Measurements from ENCODE around the gene WDSUB1. TPM values are rescaled to one million over a fixed set of nuclear protein-coding genes. Genes with fewer than 3 reads are reported as not detected.

WDSUB1 gene
- total RNA-seq, 1 donor from 2014 or later, result 16.5 TPM

- Histone ChIP-seq H3K4me1 (no peaks in the 10 kb centered on the region), H3K4me3 (no peak overlapping the region), H3K27me3 (ENCODE audit: low read depth) (no peaks in the 10 kb centered on the region), H3K36me3 (peaks cover 54% of the 10 kb centered on the region), H3K9me3 (no peaks in the 10 kb centered on the region), H3K27ac (no peak overlapping the region)
- DNase-seq (no peak), ATAC-seq (no peak)
- TF ChIP-seq, protein P1, sequence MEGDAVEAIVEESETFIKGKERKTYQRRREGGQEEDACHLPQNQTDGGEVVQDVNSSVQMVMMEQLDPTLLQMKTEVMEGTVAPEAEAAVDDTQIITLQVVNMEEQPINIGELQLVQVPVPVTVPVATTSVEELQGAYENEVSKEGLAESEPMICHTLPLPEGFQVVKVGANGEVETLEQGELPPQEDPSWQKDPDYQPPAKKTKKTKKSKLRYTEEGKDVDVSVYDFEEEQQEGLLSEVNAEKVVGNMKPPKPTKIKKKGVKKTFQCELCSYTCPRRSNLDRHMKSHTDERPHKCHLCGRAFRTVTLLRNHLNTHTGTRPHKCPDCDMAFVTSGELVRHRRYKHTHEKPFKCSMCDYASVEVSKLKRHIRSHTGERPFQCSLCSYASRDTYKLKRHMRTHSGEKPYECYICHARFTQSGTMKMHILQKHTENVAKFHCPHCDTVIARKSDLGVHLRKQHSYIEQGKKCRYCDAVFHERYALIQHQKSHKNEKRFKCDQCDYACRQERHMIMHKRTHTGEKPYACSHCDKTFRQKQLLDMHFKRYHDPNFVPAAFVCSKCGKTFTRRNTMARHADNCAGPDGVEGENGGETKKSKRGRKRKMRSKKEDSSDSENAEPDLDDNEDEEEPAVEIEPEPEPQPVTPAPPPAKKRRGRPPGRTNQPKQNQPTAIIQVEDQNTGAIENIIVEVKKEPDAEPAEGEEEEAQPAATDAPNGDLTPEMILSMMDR (IDR thresholded peaks at IDR 0.05), result no peak
- intact Hi-C loops (cut with DNase I), result no loop called here
These were observed 94.1 kb downstream of the WDSUB1 start for GRCh38 chr2:159192371-159192918.

- Histone ChIP-seq H3K27me3 (ENCODE audit: low read depth) (no peaks in the 10 kb centered on the region), H3K27ac (no peak overlapping the region), H3K4me3 (no peak overlapping the region), H3K36me3 (peaks cover 58% of the 10 kb centered on the region), H3K9me3 (no peaks in the 10 kb centered on the region), H3K4me1 (peaks cover 12% of the 10 kb centered on the region)
- ATAC-seq (no peak), DNase-seq (no peak)
- TF ChIP-seq, protein P1 (IDR thresholded peaks at IDR 0.05), result no peak
- intact Hi-C loops (cut with DNase I), result no loop called here
These were observed 98.1 kb downstream of the WDSUB1 start for GRCh38 chr2:159188449-159188848.

- Histone ChIP-seq H3K4me3 (no peak overlapping the region), H3K27me3 (ENCODE audit: low read depth) (no peaks in the 10 kb centered on the region), H3K4me1 (peaks cover 12% of the 10 kb centered on the region), H3K36me3 (peaks cover 64% of the 10 kb centered on the region), H3K27ac (no peak overlapping the region), H3K9me3 (no peaks in the 10 kb centered on the region)
- TF ChIP-seq, protein P1 (IDR thresholded peaks at IDR 0.05), result no peak
- DNase-seq (no peak), ATAC-seq (no peak)
- intact Hi-C loops (cut with DNase I), result no loop called here
These were observed 99.4 kb downstream of the WDSUB1 start for GRCh38 chr2:159187106-159187505.

DNA sequence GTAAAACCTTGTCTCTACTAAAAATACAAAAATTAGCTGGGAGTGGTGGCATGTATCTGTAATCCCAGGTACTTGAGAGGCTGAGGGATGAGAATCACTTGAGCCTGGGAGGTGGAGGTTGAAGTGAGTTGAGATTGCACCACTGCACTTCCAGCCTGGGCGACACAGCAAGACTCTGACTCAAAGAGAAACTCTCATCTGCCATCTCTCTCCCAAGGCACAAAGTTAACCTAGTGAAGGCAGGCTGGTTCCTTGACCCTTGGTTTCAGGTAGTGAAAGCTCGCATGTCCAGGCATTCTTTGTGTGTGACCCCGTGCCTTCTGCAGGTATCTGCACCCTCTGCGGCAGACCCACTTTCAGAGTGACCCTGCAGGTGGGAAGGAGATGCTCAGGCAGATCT, 100.0 kb downstream of the WDSUB1 start:
- Histone ChIP-seq H3K4me1 (peaks cover 12% of the 10 kb centered on the region), H3K27ac (no peak overlapping the region), H3K27me3 (ENCODE audit: low read depth) (no peaks in the 10 kb centered on the region), H3K9me3 (no peaks in the 10 kb centered on the region), H3K36me3 (peaks cover 69% of the 10 kb centered on the region), H3K4me3 (no peak overlapping the region)
- TF ChIP-seq, protein P1 (IDR thresholded peaks at IDR 0.05), result no peak
- intact Hi-C loops (cut with DNase I), result no loop called here
- ATAC-seq, result no peak
- no peak for DNase-seq

Small RNA genes within 50 kb of the gene (microRNA-seq; reads per million reads assigned to microRNA genes)
- not detected for gene MIR6888 (ENCODE audit: borderline number of aligned reads)

Measured in lower lobe of right lung (tissue), 2 donors.